Endothelial cell of umbilical vein (primary cell): ENCODE data around the gene PIP4K2C. TPM values are rescaled to one million over a fixed set of nuclear protein-coding genes. Genes with fewer than 3 reads are reported as not detected.

ENCODE experiments used
- BruUV-seq: library from RNA; stranded (reverse); fragments of 400-500 nt; replicated peaks from 2 replicates; lab custom pipeline; 2021; lab: Mats Ljungman, UMichigan
- CTCF ChIA-PET: fragments of 300-600, 350-600 bp; sonication (Branson Sonifier 250); formaldehyde crosslinking; loops from one replicate; lab custom pipeline; 2021; ENCODE audit warnings: antibody characterized with exemption, inconsistent platforms; lab: Charles Lee
- POLR2A ChIA-PET: fragments of 300-600, 350-600 bp; sonication (Branson Sonifier 250); formaldehyde crosslinking; loops from one replicate; lab custom pipeline; 2021; ENCODE audit warnings: antibody characterized with exemption, inconsistent platforms; lab: Charles Lee
- DNase-seq: peaks from one replicate; pipeline ENCODE4 v3.0.0-alpha.2; 2011; ENCODE audit warnings: low read depth, low spot score
- FAIRE-seq: peaks from 2 replicates; lab custom pipeline; 2011; peaks lifted over from hg19 to GRCh38; lab: Jason Lieb, UNC
- H2AFZ ChIP-seq: 2 replicates; pipeline ENCODE4 v1.6.0; 2012; ENCODE audit warnings: low read depth, low read length, control low read depth, inconsistent platforms
- H3K27ac ChIP-seq: 2 replicates; pipeline ENCODE4 v1.5.1; 2011; ENCODE audit warnings: low read depth, mild to moderate bottlenecking, control low read depth, low read length, moderate library complexity; ENCODE audit not compliant: insufficient read depth
- H3K27me3 ChIP-seq, 2 experiments: 2 replicates each; pipeline versions ENCODE4 v1.6.0 to v1.6.1; 2011; ENCODE audit warnings: low read length in 2 of 2, mixed read lengths in 1 of 2; ENCODE audit not compliant: control insufficient read depth in 2 of 2, insufficient read depth in 2 of 2
- H3K36me3 ChIP-seq, 2 experiments: 2 replicates in 1 of 2; 3 replicates in 1 of 2; pipeline ENCODE4 v1.5.1; 2011; ENCODE audit warnings: low read length in 2 of 2, mild to moderate bottlenecking in 1 of 2, moderate library complexity in 1 of 2; ENCODE audit not compliant: control insufficient read depth in 2 of 2, insufficient read depth in 2 of 2; ENCODE audit errors: extremely low read depth in 1 of 2
- H3K4me1 ChIP-seq: 3 replicates; pipeline ENCODE4 v1.5.1; 2011; ENCODE audit warnings: mild to moderate bottlenecking, low read length; ENCODE audit not compliant: control insufficient read depth, insufficient read depth; ENCODE audit errors: extremely low read depth
- H3K4me2 ChIP-seq: 2 replicates; pipeline ENCODE4 v1.6.1; 2011; ENCODE audit warnings: low read length, control low read depth, mixed read lengths; ENCODE audit not compliant: insufficient read depth
- H3K4me3 ChIP-seq, 3 experiments: fragments of 200-600 bp in 1 of 3; sonication (generic), shearing (Covaris generic) in 1 of 3; replicated peaks in 1 of 3; 2 replicates each; pipeline ENCODE4 v1.5.1; 2011 to 2016; ENCODE audit warnings: control low read depth in 3 of 3, low read length in 3 of 3, mild to moderate bottlenecking in 2 of 3, inconsistent platforms in 1 of 3, low read depth in 1 of 3, moderate library complexity in 1 of 3; ENCODE audit not compliant: insufficient read depth in 1 of 3
- H3K79me2 ChIP-seq: 2 replicates; pipeline ENCODE4 v1.6.0; 2012; ENCODE audit warnings: low read length, inconsistent platforms; ENCODE audit not compliant: control insufficient read depth, insufficient read depth
- H3K9ac ChIP-seq: replicated peaks from 2 replicates; pipeline ENCODE3; 2011; ENCODE audit warnings: low read length, control low read depth; ENCODE audit not compliant: insufficient read depth; ENCODE audit errors: extremely low read depth
- H3K9me1 ChIP-seq: replicated peaks from 3 replicates; pipeline ENCODE4 v1.6.0; 2011; ENCODE audit warnings: mild to moderate bottlenecking, low read length; ENCODE audit not compliant: control insufficient read depth, insufficient read depth; ENCODE audit errors: extremely low read depth
- H3K9me3 ChIP-seq: replicated peaks from 2 replicates; pipeline ENCODE4 v1.5.1; 2012; ENCODE audit warnings: low read length, inconsistent platforms; ENCODE audit not compliant: control insufficient read depth, insufficient read depth
- H4K20me1 ChIP-seq: replicated peaks from 2 replicates; pipeline ENCODE3; 2011; ENCODE audit warnings: mild to moderate bottlenecking, low read length; ENCODE audit not compliant: control insufficient read depth, insufficient read depth; ENCODE audit errors: extremely low read depth
- EZH2 ChIP-seq: IDR thresholded peaks from 2 replicates; pipeline ENCODE4 v1.6.1; 2012; ENCODE audit warnings: borderline replicate concordance, low read depth, mild to moderate bottlenecking, moderate library complexity, low read length, inconsistent platforms; ENCODE audit not compliant: severe bottlenecking
- FOS ChIP-seq: IDR thresholded peaks from 2 replicates; pipeline ENCODE4 v1.6.1; 2011; ENCODE audit warnings: mild to moderate bottlenecking, low read length, moderate library complexity, borderline replicate concordance; ENCODE audit not compliant: insufficient read depth
- GATA2 ChIP-seq: IDR thresholded peaks from 2 replicates; pipeline ENCODE4 v1.7.0; 2011; ENCODE audit warnings: low read depth, mild to moderate bottlenecking, moderate library complexity, mixed read lengths, low read length; ENCODE audit not compliant: insufficient read length, insufficient read depth
- JUN ChIP-seq: IDR thresholded peaks from 2 replicates; pipeline ENCODE4 v1.6.1; 2011; ENCODE audit warnings: borderline replicate concordance, low read depth; ENCODE audit not compliant: insufficient read length, insufficient read depth
- MYC ChIP-seq: IDR thresholded peaks from one replicate; pipeline ENCODE4 v1.6.1; 2011; ENCODE audit warnings: mild to moderate bottlenecking, low read depth, low read length
- POLR2A ChIP-seq: IDR thresholded peaks from 2 replicates; pipeline ENCODE4 v1.6.1; 2012; ENCODE audit warnings: low read depth, mild to moderate bottlenecking, control low read depth, low read length
- POLR2AphosphoS5 ChIP-seq: IDR thresholded peaks from 2 replicates; pipeline ENCODE4 v1.6.1; 2012; ENCODE audit warnings: low read depth, mild to moderate bottlenecking, control low read depth, low read length, moderate library complexity; ENCODE audit not compliant: insufficient read depth
- dilution Hi-C: fragments of 300-500 bp; cut with MboI; formaldehyde crosslinking; loops from one replicate; pipeline ENCODE4 v1.15.0; 2019; ENCODE audit warnings: low sequenced_read_pairs; ENCODE audit not compliant: extremely low pct_ligation_motif_present
- intact Hi-C: fragments of 100-400 bp; cut with micrococcal nuclease; formaldehyde crosslinking; loops from one replicate; pipeline ENCODE4 v1.10.0; 2022
- polyA plus RNA-seq, 4 experiments: library from polyadenylated mRNA; depleted of rRNA in 3 of 4; stranded (reverse) in 3 of 4; unstranded in 1 of 4; fragments of >200 nt; gene quantifications; 2 replicates each; pipeline versions ENCODE4 v1.2.1 to v1.2.3, GENCODE V29; 2011 to 2012; ENCODE audit warnings: missing spikeins in 1 of 4
- total RNA-seq: library from RNA; stranded (reverse); gene quantifications from 2 replicates; pipeline ENCODE4 v1.2.3, GENCODE V29; 2021
- TF ChIP-seq, protein P1 (sequence below), 2 donors: IDR thresholded peaks; 1 replicate in 1 of 2; 2 replicates in 1 of 2; pipeline ENCODE4 v1.5.1; 2011; ENCODE audit warnings: low read length in 2 of 2, mild to moderate bottlenecking in 2 of 2, moderate library complexity in 2 of 2, control low read depth in 1 of 2, inconsistent platforms in 1 of 2, low read depth in 1 of 2; ENCODE audit not compliant: insufficient read depth in 1 of 2; ENCODE audit errors: extremely low read depth in 1 of 2
- TF ChIP-seq, protein P2 (sequence below): IDR thresholded peaks from 2 replicates; pipeline ENCODE4 v1.6.1; 2011; ENCODE audit not compliant: insufficient read depth, insufficient read length

The PIP4K2C gene
- total and polyA plus RNA-seq, 2 donors (not counting 3 experiments of a cell fraction or from before 2014, with no cell fraction given): 10.5 to 11.5 TPM

DNA sequence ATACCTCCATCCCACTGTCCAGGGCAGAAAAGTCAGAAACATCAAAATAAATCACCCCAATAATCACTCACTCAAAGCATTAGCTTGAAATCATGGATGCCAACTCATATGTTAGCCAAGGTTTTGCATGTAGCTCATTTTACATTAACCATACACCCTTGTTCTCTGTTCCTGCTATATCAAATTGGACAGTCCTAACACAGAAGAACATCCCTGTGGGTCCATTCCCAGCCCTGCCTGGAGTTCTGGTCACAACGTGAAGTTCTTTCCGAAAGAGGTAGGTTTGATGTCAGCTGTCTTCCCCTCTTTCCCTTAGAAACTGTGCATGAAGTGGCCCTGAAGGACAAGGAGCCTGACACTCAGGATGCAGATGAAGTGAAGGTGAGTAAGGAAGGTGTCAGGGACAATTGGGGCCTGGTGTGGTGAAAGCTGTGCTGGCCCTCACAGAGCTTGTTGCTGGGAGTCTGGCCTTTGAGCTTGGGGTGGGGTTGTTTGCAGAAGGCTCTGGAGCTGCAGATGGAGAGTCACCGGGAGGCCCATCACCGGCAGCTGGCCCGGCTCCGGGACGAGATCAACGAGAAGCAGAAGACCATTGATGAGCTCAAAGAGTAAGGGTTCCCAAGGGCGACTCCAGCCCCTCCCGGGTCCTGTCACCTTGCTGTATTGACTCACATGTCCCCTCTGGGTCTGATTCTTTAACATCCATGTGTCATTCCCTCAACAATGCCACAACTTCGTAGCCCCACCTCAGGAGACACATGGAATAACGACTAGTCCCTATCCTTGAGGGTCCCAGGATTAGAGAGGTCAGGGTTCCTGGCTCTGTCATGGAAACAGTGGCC is 15.0 kb upstream of the PIP4K2C start:
- dilution Hi-C loops: no loop called here
- Histone ChIP-seq H2AFZ (no peak overlapping the region), H3K4me1 (no peaks in the 10 kb centered on the region), H3K9me1 (no peaks in the 10 kb centered on the region), H3K4me3 (no peak overlapping the region), H3K27ac (no peak overlapping the region), H3K9ac (no peak overlapping the region), H3K27me3 (peaks cover 6% of the 10 kb centered on the region in 2 experiments), H4K20me1 (no peaks in the 10 kb centered on the region), H3K36me3 (no peaks in the 10 kb centered on the region), H3K79me2 (no peaks in the 10 kb centered on the region), H3K4me2 (no peak overlapping the region), H3K9me3 (no peaks in the 10 kb centered on the region)
- CTCF ChIA-PET: interaction anchor here (0.6 to 2.6 kb wide), 5 partner anchors 8 to 62 kb away, joined by 3 to 21 read pairs (median 4); partner anchors contain the start of gene B4GALNT1
- POLR2A ChIA-PET: no interaction called here
- TF ChIP-seq FOS (no peak), MYC (no peak), POLR2A (no peak), JUN (no peak), EZH2 (no peak), GATA2 (no peak), POLR2AphosphoS5 (no peak)
- TF ChIP-seq, protein P1, sequence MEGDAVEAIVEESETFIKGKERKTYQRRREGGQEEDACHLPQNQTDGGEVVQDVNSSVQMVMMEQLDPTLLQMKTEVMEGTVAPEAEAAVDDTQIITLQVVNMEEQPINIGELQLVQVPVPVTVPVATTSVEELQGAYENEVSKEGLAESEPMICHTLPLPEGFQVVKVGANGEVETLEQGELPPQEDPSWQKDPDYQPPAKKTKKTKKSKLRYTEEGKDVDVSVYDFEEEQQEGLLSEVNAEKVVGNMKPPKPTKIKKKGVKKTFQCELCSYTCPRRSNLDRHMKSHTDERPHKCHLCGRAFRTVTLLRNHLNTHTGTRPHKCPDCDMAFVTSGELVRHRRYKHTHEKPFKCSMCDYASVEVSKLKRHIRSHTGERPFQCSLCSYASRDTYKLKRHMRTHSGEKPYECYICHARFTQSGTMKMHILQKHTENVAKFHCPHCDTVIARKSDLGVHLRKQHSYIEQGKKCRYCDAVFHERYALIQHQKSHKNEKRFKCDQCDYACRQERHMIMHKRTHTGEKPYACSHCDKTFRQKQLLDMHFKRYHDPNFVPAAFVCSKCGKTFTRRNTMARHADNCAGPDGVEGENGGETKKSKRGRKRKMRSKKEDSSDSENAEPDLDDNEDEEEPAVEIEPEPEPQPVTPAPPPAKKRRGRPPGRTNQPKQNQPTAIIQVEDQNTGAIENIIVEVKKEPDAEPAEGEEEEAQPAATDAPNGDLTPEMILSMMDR (IDR thresholded peaks at IDR 0.05; ENCODE audit: extremely low read depth in 1 of 2, insufficient read depth in 1 of 2, low read depth in 1 of 2, low read length in 2 of 2): no peak
- TF ChIP-seq, protein P2, sequence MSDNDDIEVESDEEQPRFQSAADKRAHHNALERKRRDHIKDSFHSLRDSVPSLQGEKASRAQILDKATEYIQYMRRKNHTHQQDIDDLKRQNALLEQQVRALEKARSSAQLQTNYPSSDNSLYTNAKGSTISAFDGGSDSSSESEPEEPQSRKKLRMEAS: no peak
- FAIRE-seq (no peak), DNase-seq (no peak)
- intact Hi-C loops: no loop called here
- BruUV-seq: no TSS peak
